Measurements from ENCODE around the gene CPXM2. TPM values are rescaled to one million over a fixed set of nuclear protein-coding genes. Genes with fewer than 3 reads are reported as not detected.

CPXM2 gene
- total RNA-seq, 2 donors from 2014 or later: not detected

DNA sequence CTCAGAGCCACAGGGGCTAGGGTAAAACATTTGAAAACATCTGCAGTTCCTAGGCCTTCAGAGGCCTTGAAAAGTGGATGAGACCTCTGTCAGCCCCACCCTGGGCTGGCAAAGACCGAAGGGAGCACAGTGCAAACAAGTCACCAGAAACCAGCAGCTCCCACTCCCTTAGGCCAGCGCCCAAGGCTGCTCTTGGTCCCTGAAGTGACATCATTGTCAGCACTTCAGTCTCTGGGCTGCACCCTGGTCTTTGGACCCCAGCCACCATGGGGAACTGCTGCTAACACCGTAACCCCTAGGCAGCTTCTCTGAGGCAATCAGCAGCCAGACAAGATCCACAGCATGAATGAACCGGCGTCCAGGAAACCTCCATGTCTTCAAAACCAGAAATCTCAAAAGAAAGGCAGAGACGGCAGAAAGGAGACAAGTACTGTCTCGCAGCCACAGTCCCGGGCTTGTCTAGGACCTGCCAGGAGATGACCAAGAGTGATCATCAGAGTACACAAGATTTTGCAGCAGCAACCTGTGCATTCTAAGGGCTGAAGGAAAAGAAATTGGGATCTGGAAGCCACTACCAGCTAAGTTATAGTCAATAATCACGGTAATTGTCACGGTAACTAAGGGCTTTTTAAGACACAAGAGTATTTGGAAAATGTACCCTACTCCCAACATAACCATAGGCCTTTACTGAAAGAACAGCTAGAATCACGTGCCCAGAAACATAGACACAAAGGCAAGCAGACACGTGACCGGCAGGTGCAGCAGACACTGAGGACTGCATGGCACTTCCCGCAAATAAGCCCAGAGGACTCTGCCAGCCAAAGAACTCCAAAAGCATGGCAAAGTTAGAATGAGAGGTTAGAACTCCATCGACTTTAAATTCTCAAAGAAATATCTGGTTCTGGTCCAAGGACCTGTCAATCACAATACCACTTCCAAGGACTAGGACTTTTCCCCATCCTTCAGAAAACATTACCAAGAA, 23.3 kb downstream of the CPXM2 start:
- Mint-ChIP-seq H3K4me3 (no peak overlapping the region), H3K27ac (no peak overlapping the region), H3K36me3 (ENCODE audit: low read depth) (no peaks in the 10 kb centered on the region), H3K9me3 (no peaks in the 10 kb centered on the region), H3K4me1 (no peaks in the 10 kb centered on the region), H3K27me3 (peaks cover 15% of the 10 kb centered on the region)
- ATAC-seq (replicated peaks): no peak

DNA sequence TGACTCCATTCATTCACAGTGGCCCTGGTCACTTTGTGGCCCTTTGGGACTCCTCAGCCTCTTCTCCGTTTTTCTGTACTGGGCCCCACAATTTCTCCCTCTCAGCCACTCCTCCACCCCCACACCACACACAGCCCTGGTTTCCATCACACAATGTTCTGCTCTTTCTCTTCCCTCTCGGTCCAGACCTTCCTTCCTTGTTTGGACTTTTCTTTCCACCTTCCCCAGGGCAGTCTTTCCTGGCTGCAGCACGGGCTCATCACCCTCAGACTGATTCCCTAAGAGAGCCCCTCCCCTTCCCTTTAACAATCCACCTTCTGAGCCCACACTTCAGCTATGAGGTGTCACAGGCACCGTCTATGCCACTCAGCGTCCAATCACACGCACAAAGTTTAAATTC, 25.7 kb downstream of the CPXM2 start:
- H3K36me3 Mint-ChIP-seq (ENCODE audit: low read depth): no peaks in the 10 kb centered on the region
- no peak for ATAC-seq (replicated peaks)
- H3K9me3 Mint-ChIP-seq: no peaks in the 10 kb centered on the region
- no peaks in the 10 kb centered on the region for H3K4me1 Mint-ChIP-seq
- H3K27me3 Mint-ChIP-seq: peaks cover 19% of the 10 kb centered on the region
- H3K27ac Mint-ChIP-seq: no peak overlapping the region
- no peak overlapping the region for H3K4me3 Mint-ChIP-seq

DNA sequence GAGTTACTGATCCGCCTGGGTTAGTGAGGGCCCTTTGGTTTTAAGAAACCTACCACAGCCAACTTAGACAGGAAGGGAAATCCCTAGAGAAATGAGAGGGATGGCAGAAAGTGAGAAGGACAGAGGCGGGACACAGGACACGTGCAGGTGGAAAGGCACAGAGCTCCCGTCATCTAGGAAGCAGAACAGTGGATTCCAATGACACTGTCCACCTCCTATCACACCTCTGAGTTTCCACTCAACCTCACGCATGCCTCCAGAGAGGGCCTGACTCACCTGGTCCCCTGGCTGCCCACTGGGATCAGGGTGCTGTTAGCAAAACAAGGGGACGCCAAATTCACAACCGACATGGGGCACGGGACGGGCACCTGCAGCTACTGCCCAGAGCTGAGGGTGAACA, 26.3 kb downstream of the CPXM2 start:
- peaks cover 19% of the 10 kb centered on the region for H3K27me3 Mint-ChIP-seq
- H3K27ac Mint-ChIP-seq: no peak overlapping the region
- H3K4me1 Mint-ChIP-seq: no peaks in the 10 kb centered on the region
- H3K36me3 Mint-ChIP-seq (ENCODE audit: low read depth): no peaks in the 10 kb centered on the region
- no peak for ATAC-seq (replicated peaks)
- no peak overlapping the region for H3K4me3 Mint-ChIP-seq
- no peaks in the 10 kb centered on the region for H3K9me3 Mint-ChIP-seq

DNA sequence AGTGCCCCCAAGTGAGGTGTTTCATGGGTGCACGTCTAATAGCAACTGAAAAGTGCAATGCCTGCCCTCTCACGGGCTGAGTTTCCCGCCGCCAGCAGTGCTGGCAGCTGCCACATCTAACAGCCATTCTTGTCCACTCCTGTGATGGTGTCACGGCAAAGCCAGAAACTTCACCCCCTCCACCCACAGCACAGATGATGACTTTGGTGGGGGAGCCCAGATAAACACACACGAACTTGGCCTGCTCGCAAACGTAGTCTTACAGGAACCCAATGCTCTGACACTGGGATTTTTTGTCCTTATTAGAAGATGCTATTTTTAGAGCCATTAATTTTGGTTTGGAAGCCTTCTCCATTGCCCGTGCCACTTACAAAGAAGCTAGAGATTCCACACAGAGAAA, 26.7 kb downstream of the CPXM2 start:
- Mint-ChIP-seq H3K9me3 (no peaks in the 10 kb centered on the region), H3K36me3 (ENCODE audit: low read depth) (no peaks in the 10 kb centered on the region), H3K4me1 (no peaks in the 10 kb centered on the region), H3K4me3 (no peak overlapping the region), H3K27ac (no peak overlapping the region), H3K27me3 (peaks cover 19% of the 10 kb centered on the region)
- no peak for ATAC-seq (replicated peaks)

DNA sequence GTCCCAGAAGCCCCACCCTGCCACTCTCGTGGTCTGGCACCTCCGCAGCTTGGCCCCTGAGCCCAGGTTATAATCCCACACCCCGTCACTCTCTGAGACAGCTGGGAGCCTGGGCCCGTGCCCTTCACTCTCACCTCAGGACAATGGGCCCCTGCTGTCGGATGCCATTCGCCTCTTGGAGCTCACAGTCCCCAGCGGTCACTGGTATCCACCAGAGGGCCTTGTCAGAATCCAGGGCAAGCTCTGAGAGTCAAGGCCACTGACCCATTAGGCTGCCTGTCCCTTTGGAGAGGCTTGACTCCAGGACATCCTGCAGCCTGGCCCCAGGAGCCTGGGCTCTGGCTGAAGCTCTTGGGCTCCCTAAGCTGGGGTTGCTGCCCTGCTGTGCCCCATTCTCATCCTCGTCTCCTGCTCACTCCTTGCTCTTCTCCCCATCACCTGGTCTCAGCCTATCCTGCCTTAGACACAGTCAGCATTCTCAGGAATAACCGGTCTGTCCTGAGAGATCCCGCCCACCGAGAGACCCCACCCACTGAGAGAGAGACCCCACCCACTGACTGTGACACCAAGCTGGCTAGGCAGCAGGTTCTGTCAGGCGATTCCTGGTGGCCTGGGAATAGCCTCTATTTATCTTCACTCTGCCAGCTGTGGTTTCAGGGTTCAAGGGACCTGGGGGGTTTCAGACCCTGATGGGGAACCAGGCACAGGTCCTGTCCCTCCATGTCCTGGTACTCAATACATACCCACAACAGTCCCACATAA, 27.7 kb downstream of the CPXM2 start:
- Mint-ChIP-seq H3K4me3 (no peak overlapping the region), H3K27me3 (peaks cover 15% of the 10 kb centered on the region), H3K27ac (no peak overlapping the region), H3K36me3 (ENCODE audit: low read depth) (no peaks in the 10 kb centered on the region), H3K4me1 (no peaks in the 10 kb centered on the region), H3K9me3 (no peaks in the 10 kb centered on the region)
- ATAC-seq (replicated peaks): no peak

DNA sequence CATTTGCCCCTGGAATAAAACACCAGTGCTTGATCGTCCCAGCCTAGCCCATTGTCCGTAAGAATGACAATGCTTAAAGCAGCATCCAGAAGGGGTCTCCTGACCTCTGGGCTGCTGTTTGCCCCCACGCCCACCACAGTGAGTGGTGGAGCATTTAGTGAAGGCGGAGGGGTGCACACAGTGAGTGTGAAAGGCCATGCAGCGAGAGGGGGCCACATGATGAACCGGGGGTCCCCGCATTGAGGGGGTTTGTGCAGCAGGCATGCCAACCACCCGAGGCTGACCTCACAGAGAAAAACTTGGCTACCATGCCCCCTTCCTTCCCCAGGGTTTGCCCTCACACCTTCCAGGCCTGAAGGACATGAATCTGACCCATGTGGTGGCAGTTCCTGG, 28.4 kb downstream of the CPXM2 start:
- peaks cover 15% of the 10 kb centered on the region for H3K27me3 Mint-ChIP-seq
- H3K4me3 Mint-ChIP-seq: no peak overlapping the region
- no peaks in the 10 kb centered on the region for H3K4me1 Mint-ChIP-seq
- no peaks in the 10 kb centered on the region for H3K9me3 Mint-ChIP-seq
- no peak for ATAC-seq (replicated peaks)
- H3K36me3 Mint-ChIP-seq (ENCODE audit: low read depth): no peaks in the 10 kb centered on the region
- H3K27ac Mint-ChIP-seq: no peak overlapping the region

DNA sequence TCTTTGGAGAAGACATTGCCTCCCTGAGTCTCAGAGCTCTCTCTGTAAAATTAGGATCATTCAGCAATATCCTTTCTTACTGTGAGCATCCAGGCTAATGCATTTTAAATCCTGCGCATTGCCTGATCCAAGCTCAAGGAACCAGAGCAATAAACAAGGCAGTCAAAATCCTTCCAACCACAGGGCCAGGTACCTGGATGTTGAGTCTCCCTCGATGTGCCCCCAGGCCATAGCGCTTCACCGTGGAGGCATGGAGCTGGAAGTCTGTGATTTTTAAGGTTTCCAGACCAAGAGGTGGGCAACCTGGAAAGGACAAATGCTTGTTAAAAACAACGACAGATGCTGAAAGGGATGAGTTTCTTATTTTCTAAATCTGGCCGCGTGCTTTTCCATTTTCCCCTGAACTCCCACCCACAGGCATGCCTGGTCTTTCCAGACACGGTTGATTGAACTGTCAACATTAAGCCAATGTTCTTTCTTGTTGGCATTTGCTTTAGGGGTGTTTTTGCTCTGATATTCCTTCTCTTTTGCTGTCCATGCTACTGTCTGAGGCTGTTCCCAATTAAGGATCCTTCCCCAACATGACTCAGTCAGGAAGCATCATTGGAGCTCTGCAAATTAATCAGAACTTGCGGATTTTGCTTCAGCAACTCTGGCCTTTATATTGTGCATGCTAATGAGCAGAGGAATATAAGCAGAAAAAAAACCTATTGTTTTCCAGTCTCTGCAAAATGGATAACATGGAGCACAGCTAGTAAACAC, 29.0 kb downstream of the CPXM2 start:
- Mint-ChIP-seq H3K4me1 (no peaks in the 10 kb centered on the region), H3K36me3 (ENCODE audit: low read depth) (no peaks in the 10 kb centered on the region), H3K27ac (no peak overlapping the region), H3K4me3 (no peak overlapping the region), H3K9me3 (no peaks in the 10 kb centered on the region), H3K27me3 (peaks cover 15% of the 10 kb centered on the region)
- no peak for ATAC-seq (replicated peaks)

DNA sequence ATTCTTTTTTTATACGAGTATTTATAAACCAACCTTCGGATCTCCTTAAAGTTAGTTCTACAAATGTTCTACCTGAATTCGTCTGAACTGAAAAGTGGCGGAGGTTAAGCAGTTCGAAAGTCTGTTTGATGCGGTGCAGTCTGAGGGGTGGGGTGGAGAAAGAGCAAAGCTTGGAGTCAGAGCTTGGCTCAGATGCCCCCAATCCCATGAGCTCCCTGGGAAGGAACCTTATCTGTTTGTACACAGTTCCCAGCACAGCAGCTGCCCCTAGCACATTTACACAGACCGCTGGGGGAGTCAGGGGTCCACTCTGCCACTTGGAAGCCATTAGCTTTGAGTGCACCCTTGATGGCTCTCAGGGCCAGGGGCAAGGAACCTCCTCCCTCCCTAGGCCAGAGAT, 30.8 kb downstream of the CPXM2 start:
- Mint-ChIP-seq H3K36me3 (ENCODE audit: low read depth) (no peaks in the 10 kb centered on the region), H3K4me1 (no peaks in the 10 kb centered on the region), H3K27me3 (peaks cover 14% of the 10 kb centered on the region), H3K4me3 (no peak overlapping the region), H3K9me3 (no peaks in the 10 kb centered on the region), H3K27ac (no peak overlapping the region)
- no peak for ATAC-seq (replicated peaks)

DNA sequence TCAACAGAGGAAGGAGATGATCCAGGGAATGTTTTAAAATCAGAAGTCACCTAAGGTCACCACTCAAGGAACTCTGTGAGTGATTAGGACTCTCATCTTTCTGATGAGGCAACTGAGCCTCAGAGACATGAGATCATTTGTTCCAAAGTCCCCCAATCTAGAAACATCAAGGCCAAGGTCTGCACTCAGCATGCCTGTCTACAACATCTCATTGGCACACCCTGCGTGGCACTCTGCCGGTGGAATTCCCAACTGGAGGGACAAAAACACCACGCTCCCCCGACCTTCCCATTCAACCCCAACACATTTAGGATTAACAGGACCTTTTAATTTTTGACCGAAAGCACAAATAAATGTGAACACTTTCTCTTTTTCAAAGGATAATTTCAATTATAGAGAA, 31.4 kb downstream of the CPXM2 start:
- Mint-ChIP-seq H3K9me3 (no peaks in the 10 kb centered on the region), H3K4me1 (no peaks in the 10 kb centered on the region), H3K36me3 (ENCODE audit: low read depth) (no peaks in the 10 kb centered on the region), H3K27ac (no peak overlapping the region), H3K4me3 (no peak overlapping the region), H3K27me3 (peaks cover 13% of the 10 kb centered on the region)
- ATAC-seq (replicated peaks): no peak

DNA sequence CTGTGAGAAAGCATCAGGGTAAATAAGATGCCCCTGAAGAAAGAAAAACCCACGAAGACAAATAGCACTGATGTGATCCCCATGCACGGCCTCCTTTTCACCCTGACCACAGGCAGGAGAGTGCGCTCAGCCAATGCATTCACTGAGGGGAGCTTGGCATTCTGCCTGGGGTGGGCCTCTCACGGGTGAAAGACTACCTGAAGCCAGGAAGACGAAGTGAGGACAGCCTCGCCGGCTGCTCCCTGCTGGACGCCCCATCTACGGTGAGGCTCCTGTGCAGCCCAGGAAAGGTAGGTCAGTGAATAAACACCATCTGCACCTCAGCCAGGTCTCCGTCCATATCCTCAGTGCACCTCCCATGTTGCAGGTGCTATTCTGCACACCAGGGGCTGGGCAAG, 32.0 kb downstream of the CPXM2 start:
- Mint-ChIP-seq H3K9me3 (no peaks in the 10 kb centered on the region), H3K36me3 (ENCODE audit: low read depth) (no peaks in the 10 kb centered on the region), H3K27me3 (peaks cover 14% of the 10 kb centered on the region), H3K4me1 (no peaks in the 10 kb centered on the region), H3K4me3 (no peak overlapping the region), H3K27ac (no peak overlapping the region)
- no peak for ATAC-seq (replicated peaks)

DNA sequence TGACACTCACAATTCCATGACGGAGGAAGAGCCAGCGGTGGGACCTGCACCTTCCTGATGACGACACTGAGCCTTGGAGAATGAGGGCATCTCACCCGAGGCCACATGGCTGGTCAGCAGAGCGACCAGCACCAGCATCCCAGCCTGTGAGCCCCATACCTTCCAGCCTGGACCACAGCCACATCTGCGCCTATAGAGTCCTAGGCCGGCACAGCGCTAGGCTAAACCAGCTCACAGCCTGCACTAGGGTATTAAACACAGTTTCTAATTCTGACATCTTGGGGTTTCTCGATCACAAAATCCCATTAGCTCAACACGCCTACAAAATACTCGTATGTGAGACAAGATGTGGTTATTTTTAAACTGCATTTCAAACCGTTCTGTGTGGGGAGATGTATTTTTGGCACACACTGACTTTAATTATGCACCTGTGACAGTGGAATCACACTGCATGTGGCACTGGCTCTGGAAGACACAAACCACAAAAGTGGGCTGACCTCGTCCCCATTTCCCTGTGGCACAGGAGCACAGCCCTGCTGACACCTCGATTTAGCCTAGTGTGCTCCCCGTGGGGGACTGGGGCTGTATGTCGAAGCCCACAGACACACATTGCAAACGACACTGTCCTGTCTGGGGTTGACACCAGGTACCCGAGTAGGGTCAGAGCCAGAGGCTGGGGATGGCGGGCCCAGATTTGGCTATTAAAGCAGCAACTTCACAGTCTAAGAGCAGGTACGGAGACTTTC, 32.5 kb downstream of the CPXM2 start:
- Mint-ChIP-seq H3K27ac (no peak overlapping the region), H3K9me3 (no peaks in the 10 kb centered on the region), H3K4me1 (no peaks in the 10 kb centered on the region), H3K4me3 (no peak overlapping the region), H3K27me3 (peaks cover 8% of the 10 kb centered on the region), H3K36me3 (ENCODE audit: low read depth) (no peaks in the 10 kb centered on the region)
- no peak for ATAC-seq (replicated peaks)

DNA sequence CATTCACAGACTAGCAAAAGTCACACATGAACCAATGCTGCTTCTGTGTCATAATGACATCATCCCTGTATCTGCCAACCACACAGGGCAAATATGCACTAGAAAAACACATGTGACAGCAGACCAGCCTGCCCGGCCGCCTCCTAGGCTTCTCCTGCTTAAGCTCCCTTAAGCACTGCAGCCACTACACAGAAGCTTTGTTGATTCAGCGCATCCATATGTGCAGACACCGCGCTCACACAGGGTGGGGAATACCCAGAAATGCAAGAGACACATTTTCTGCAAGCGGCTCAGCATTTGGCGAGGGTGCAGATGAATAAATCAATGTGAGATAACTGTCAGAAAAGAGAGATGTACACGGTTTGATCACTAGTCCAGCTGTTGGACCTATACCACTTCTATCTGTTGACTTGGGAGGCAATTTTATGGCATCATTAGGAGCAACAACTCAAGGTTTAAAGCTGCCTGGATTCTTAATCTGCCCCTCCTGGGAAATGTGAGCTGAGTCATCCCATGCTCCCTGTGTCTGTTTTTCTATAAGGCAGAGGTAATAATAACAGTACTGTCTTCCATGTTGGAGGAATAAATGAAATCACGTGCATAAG, 33.4 kb downstream of the CPXM2 start:
- Mint-ChIP-seq H3K27ac (no peak overlapping the region), H3K27me3 (peaks cover 8% of the 10 kb centered on the region), H3K9me3 (no peaks in the 10 kb centered on the region), H3K4me1 (no peaks in the 10 kb centered on the region), H3K36me3 (ENCODE audit: low read depth) (no peaks in the 10 kb centered on the region), H3K4me3 (no peak overlapping the region)
- ATAC-seq (replicated peaks): no peak

DNA sequence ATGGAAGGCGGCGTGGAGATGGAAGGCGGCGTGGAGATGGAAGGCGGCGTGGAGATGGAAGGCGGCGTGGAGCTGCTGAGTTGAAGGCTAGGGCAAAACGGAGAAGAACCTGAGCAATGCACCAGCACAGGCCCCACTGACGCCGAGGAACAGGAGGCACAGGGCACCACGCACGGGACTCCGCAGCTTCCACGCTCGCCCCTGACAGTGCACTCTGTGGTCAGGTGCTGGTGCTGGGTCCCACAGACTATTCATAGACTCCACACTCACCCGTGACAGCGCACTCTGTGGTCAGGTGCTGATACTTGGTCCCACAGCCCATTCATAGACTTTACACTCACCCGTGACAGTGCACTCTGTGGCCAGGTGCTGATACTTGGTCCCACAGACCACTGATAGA, 34.0 kb downstream of the CPXM2 start:
- no peak for ATAC-seq (replicated peaks)
- H3K4me3 Mint-ChIP-seq: no peak overlapping the region
- H3K27me3 Mint-ChIP-seq: peaks cover 11% of the 10 kb centered on the region
- no peaks in the 10 kb centered on the region for H3K36me3 Mint-ChIP-seq (ENCODE audit: low read depth)
- H3K9me3 Mint-ChIP-seq: no peaks in the 10 kb centered on the region
- no peak overlapping the region for H3K27ac Mint-ChIP-seq
- H3K4me1 Mint-ChIP-seq: no peaks in the 10 kb centered on the region

All from activated T-helper 17 cell treated with anti-CD3 and anti-CD28 coated beads, Interleukin-2, amount 50 U/mL, for 72 hours (primary cell).